A673 (cell line): Measurements from ENCODE around the gene FAM110C. TPM values are rescaled to one million over a fixed set of nuclear protein-coding genes. Genes with fewer than 3 reads are reported as not detected.
"Not testable (repeated sequence)": the region's sequence is repeated elsewhere in the genome, so short reads cannot be mapped to it uniquely, and the experiment has no call there.

Experiments
- BruUV-seq: library from RNA; stranded (reverse); fragments of 400-500 nt; replicated peaks from 2 replicates; lab custom pipeline; 2021; lab: Mats Ljungman, UMichigan
- CTCF ChIA-PET: fragments of 300-600 bp; sonication (Branson Sonifier 250); formaldehyde crosslinking; loops from one replicate; lab custom pipeline; 2022; ENCODE audit warnings: antibody characterized with exemption; lab: Charles Lee
- POLR2A ChIA-PET: fragments of 300-600 bp; sonication (Branson Sonifier 250); formaldehyde crosslinking; loops from one replicate; lab custom pipeline; 2022; ENCODE audit warnings: antibody characterized with exemption; ENCODE audit not compliant: low non-redundant PET; lab: Charles Lee
- DNase-seq: peaks from one replicate; pipeline ENCODE4 v3.0.0-alpha.2; 2015; ENCODE audit warnings: low spot score
- H3K27ac ChIP-seq: fragments of 200-600 bp; sonication (generic); 2 replicates; pipeline ENCODE4 v1.5.1; 2016; ENCODE audit warnings: mixed run types, low read depth, mild to moderate bottlenecking, mixed read lengths, antibody characterized with exemption, low read length; ENCODE audit not compliant: poor library complexity, severe bottlenecking
- H3K27me3 ChIP-seq: fragments of 200-600 bp; sonication (generic); replicated peaks from 2 replicates; pipeline ENCODE4 v1.6.1; 2017; ENCODE audit warnings: mixed run types, low read depth, mild to moderate bottlenecking, mixed read lengths, antibody characterized with exemption, low read length; ENCODE audit not compliant: insufficient read depth, poor library complexity
- H3K36me3 ChIP-seq: fragments of 200-600 bp; sonication (generic); 2 replicates; pipeline ENCODE4 v1.6.1; 2016; ENCODE audit warnings: mixed run types, mild to moderate bottlenecking, mixed read lengths, antibody characterized with exemption, low read length; ENCODE audit not compliant: insufficient read depth, poor library complexity, severe bottlenecking
- H3K4me1 ChIP-seq: fragments of 200-600 bp; sonication (generic); 2 replicates; pipeline ENCODE4 v1.6.1; 2017; ENCODE audit warnings: mixed run types, mild to moderate bottlenecking, mixed read lengths, antibody characterized with exemption, low read length; ENCODE audit not compliant: insufficient read depth, poor library complexity, severe bottlenecking
- H3K4me3 ChIP-seq: fragments of 200-600 bp; sonication (generic); 2 replicates; pipeline ENCODE4 v1.5.1; 2016; ENCODE audit warnings: low read depth, mixed run types, mild to moderate bottlenecking, mixed read lengths, low read length; ENCODE audit not compliant: poor library complexity, severe bottlenecking
- H3K9me3 ChIP-seq: fragments of 200-600 bp; sonication (generic); 2 replicates; pipeline ENCODE4 v1.6.1; 2016; ENCODE audit warnings: mixed run types, low read depth, mild to moderate bottlenecking, mixed read lengths, antibody characterized with exemption, low read length; ENCODE audit not compliant: poor library complexity, severe bottlenecking
- EZH2 ChIP-seq: fragments of 200-600 bp; sonication (generic); IDR thresholded peaks from 2 replicates; pipeline ENCODE4 v1.6.1; 2017; ENCODE audit warnings: borderline replicate concordance, low read depth, mild to moderate bottlenecking, mixed read lengths, antibody characterized with exemption, low read length; ENCODE audit not compliant: poor library complexity, severe bottlenecking
- intact Hi-C: fragments of 100-400 bp; cut with micrococcal nuclease; formaldehyde crosslinking; loops from one replicate; pipeline ENCODE4 v1.10.0; 2022; ENCODE audit not compliant: unreplicated experiment
- total RNA-seq: library from RNA; stranded (reverse); gene quantifications from 2 replicates; pipeline ENCODE4 v1.2.3, GENCODE V29; 2021
- TF ChIP-seq, protein P1 (sequence below): fragments of 300-800, 200-600 bp; sonication (generic); conservative IDR thresholded peaks from 2 replicates; pipeline ENCODE4 v1.5.1; 2017; ENCODE audit warnings: low read depth, mild to moderate bottlenecking, antibody characterized with exemption, low read length, moderate library complexity, mixed read lengths

FAM110C gene
- total RNA-seq, 1 experiment from 2014 or later = 1.2 TPM

DNA sequence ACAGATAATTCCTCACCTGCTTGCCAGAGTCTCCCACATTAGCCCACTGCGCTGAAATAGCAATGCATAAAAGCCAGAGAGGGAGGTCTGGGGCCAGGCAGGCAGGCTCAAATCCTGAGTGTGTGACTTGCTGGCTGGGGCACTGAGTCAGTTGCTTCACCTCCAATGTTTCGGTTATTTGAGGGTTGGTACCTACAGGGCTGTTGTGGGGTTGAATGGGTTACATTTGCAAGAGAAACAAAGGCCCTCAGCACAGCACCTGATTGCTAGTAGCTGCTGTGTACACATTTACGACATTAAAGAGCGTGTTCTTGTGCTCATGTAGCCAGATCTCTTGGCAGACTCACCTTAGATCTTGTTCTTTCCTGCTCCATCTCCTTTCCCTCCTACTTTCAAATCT lies 34.1 kb upstream of the FAM110C start:
- no TSS peak for BruUV-seq
- CTCF ChIA-PET = no interaction called here
- POLR2A ChIA-PET = no interaction called here
- TF ChIP-seq, protein P1, sequence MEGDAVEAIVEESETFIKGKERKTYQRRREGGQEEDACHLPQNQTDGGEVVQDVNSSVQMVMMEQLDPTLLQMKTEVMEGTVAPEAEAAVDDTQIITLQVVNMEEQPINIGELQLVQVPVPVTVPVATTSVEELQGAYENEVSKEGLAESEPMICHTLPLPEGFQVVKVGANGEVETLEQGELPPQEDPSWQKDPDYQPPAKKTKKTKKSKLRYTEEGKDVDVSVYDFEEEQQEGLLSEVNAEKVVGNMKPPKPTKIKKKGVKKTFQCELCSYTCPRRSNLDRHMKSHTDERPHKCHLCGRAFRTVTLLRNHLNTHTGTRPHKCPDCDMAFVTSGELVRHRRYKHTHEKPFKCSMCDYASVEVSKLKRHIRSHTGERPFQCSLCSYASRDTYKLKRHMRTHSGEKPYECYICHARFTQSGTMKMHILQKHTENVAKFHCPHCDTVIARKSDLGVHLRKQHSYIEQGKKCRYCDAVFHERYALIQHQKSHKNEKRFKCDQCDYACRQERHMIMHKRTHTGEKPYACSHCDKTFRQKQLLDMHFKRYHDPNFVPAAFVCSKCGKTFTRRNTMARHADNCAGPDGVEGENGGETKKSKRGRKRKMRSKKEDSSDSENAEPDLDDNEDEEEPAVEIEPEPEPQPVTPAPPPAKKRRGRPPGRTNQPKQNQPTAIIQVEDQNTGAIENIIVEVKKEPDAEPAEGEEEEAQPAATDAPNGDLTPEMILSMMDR = no peak
- no peak for TF ChIP-seq EZH2
- Histone ChIP-seq H3K27me3 (no peaks in the 10 kb centered on the region), H3K4me3 (no peak overlapping the region), H3K4me1 (no peaks in the 10 kb centered on the region), H3K9me3 (no peaks in the 10 kb centered on the region), H3K36me3 (no peaks in the 10 kb centered on the region), H3K27ac (no peak overlapping the region)
- intact Hi-C loops = no loop called here
- no peak for DNase-seq

DNA sequence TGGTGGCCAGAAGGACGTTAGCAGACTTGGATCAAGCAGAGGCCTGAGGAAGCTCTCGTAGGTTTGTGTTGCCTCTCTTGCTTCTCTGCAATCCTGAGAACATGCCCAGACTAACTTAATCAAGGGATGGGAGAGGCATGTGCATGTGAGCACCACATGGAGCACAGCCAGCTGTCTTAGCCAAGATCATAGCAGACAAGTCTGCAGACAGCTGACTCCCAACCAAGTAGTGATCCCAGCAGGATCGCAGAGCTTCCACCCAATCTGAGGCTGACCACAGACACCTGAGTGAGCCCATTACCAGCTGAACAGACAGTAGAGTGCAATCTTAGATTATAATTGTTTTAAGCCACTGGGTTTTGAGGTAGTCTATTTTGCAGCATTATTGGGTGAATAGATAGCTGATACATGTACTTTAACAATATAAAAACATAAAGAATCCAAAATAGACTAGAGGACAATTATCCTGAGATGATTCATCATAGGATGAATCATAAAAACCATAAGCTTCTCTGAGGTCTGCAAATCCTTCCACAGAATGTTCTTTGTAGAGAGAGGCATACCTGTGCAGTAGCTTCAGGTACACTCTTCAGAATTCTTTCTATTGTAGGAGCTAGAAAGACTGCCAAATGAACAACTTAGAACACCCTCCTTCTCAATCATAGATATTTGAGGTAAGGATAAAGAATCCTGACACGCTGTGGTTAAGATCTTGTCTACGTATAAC lies 25.2 kb upstream of the FAM110C start:
- ChIA-PET POLR2A (interaction anchor here (0.5 kb wide), 1 partner anchor 25 kb away, joined by 3 read pairs; no protein-coding TSS in a partner anchor), CTCF (no interaction called here)
- no peak for TF ChIP-seq EZH2
- TF ChIP-seq, protein P1 = no peak
- H3K9me3 ChIP-seq = no peaks in the 10 kb centered on the region
- no TSS peak for BruUV-seq
- no peaks in the 10 kb centered on the region for H3K4me1 ChIP-seq
- DNase-seq = no peak
- H3K27ac ChIP-seq = no peak overlapping the region
- H3K36me3 ChIP-seq = no peaks in the 10 kb centered on the region
- H3K27me3 ChIP-seq = no peaks in the 10 kb centered on the region
- no peak overlapping the region for H3K4me3 ChIP-seq
- intact Hi-C loops = no loop called here

DNA sequence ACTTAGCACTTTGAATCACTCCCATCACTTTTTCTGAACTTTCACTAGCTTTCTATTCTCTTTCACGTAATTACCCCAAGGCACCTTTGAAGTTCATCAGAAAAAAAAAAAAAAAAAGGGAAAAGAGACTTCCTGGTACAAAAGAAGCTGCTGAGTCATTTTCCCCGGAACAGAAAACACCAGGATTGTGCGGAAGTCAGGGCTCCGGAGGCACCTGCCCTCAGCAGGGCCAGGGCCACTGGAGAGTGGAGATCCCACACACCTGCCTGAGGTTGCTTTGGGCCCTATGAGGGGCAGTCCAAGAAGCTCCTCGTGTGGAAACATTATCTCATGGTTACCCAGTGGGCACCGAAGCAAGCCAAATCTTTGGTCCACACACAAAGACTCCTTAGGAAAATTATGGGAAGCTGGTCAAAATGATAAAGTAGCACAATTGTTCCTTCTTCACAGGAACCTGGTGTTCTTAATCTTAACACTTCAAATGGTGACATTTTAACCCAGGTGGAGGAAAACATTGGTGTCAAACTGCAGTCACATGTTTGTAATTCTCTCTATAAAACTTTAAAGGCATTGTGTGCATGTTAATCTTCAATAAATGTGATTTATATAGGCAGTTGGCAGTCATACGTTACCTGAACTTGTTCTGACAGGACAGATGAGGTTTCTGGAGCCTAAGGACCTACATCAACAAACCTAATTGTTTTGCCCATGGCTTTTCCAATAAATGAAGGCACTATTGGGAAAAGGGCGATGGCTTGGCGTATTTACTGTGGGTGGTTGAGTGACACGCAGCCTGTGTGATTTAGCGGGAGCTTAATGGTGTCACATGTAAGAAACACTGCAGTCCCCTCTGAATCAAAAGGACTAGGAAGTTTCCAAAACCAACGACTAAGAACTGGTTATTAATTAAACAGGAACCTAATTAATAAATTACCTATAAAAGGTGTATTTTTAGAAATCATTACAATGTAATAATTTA lies 23.4 kb upstream of the FAM110C start:
- intact Hi-C loops = no loop called here
- no TSS peak for BruUV-seq

DNA sequence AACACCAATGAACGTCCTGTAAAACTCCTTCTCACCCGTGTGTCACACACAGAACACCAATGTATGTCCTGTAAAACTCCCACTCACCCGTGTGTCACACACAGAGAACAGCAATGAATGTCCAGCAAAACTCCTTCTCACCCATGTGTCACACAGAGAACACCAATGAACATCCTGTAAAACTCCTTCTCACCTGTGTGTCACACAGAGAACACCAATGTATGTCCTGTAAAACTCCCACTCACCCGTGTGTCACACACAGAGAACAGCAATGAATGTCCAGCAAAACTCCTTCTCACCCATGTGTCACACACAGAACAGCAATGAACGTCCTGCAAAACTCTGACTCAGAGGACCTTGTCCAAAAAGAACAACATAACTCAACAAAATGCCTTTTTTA lies 22.3 kb upstream of the FAM110C start:
- POLR2A ChIA-PET, H3K27ac ChIP-seq, H3K27me3 ChIP-seq, CTCF ChIA-PET, DNase-seq, intact Hi-C loops, H3K4me1 ChIP-seq, H3K4me3 ChIP-seq, H3K9me3 ChIP-seq, BruUV-seq, H3K36me3 ChIP-seq: not testable (repeated sequence)

More for the DNA sequence above, 23.4 kb upstream of the FAM110C start:
- H3K36me3 ChIP-seq = no peaks in the 10 kb centered on the region
- H3K27ac ChIP-seq = no peak overlapping the region
- ChIA-PET POLR2A (no interaction called here), CTCF (no interaction called here)
- TF ChIP-seq EZH2 = no peak
- TF ChIP-seq, protein P1 = no peak
- no peak for DNase-seq
- no peaks in the 10 kb centered on the region for H3K4me1 ChIP-seq
- H3K9me3 ChIP-seq = no peaks in the 10 kb centered on the region
- no peak overlapping the region for H3K4me3 ChIP-seq
- no peaks in the 10 kb centered on the region for H3K27me3 ChIP-seq
